ENCODE data around the gene FECH. TPM values are rescaled to one million over a fixed set of nuclear protein-coding genes. Genes with fewer than 3 reads are reported as not detected.
A peak's percentile ranks its signal among the peaks of the same experiment; 100 is the strongest.

The FECH gene
- total RNA-seq, 1 experiment from 2014 or later: 17.1 TPM

DNA sequence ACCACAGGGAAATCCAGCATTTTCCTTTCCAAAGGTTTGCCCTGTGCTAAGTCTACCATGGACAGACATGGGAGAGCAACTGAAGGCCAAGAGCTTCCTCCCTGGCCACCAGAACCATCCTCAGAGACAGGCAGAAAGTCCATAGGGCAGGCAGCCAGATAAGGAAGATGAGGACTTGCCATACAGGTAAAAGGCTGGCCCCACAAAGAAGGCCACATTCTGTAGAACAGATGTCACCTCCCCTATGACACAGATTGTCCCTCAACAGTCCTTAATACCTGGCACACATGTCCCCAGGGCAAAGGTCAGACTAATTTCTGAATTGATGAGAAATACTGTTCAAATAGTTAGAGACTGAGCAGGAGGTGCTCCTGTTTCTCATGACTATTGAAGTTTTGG lies 52.0 kb downstream of the FECH start:
- H3K27me3 ChIP-seq (replicated peaks; ENCODE audit: control insufficient read depth, insufficient read depth, low read length): no peaks in the 10 kb centered on the region
- peak overlapping the region; percentile 21 for H3K27ac Mint-ChIP-seq (ENCODE audit: unreplicated experiment)

GRCh38 chr18:57533868-57534510 lies 52.5 kb downstream of the FECH start:
- Histone ChIP-seq H3K4me1 (peaks cover 13% of the 10 kb centered on the region; the same call in 1 of the 2 replicates), H3K27me3 (replicated peaks; ENCODE audit: control insufficient read depth, insufficient read depth, low read length) (no peaks in the 10 kb centered on the region), H3K9me3 (no peaks in the 10 kb centered on the region), H3K4me3 (ENCODE audit: low read depth, low read length) (no peak overlapping the region), H3K36me3 (ENCODE audit: control insufficient read depth, insufficient read depth, low read length) (no peaks in the 10 kb centered on the region)
- Mint-ChIP-seq H3K27me3 (ENCODE audit: insufficient read depth, unreplicated experiment) (no peaks in the 10 kb centered on the region), H3K27ac (ENCODE audit: unreplicated experiment) (peak overlapping the region; percentile 21), H3K9me3 (ENCODE audit: unreplicated experiment) (no peaks in the 10 kb centered on the region), H3K36me3 (ENCODE audit: insufficient read depth, unreplicated experiment) (no peaks in the 10 kb centered on the region), H3K4me3 (ENCODE audit: unreplicated experiment) (no peak overlapping the region), H3K4me1 (ENCODE audit: low read depth, unreplicated experiment) (peaks cover 22% of the 10 kb centered on the region)
- no TSS peak for BruUV-seq (replicated peaks)
- intact Hi-C loops (cut with micrococcal nuclease; ENCODE audit: unreplicated experiment): no loop called here
- POLR2A ChIA-PET: no interaction called here
- TF ChIP-seq CTCF (IDR thresholded peaks at IDR 0.05; ENCODE audit: insufficient read depth in 1 of 2, low read depth in 1 of 2, low read length in 1 of 2, severe bottlenecking in 1 of 2, unreplicated experiment in 1 of 2): no peak
- CTCF ChIA-PET: no interaction called here
- DNase-seq: peak in 1 of 2 experiments; percentile 3

More for the DNA sequence above, 52.0 kb downstream of the FECH start:
- no peaks in the 10 kb centered on the region for H3K9me3 ChIP-seq
- H3K4me1 ChIP-seq: peaks cover 13% of the 10 kb centered on the region; the same call in 1 of the 2 replicates
- POLR2A ChIA-PET: no interaction called here
- H3K4me3 ChIP-seq (ENCODE audit: low read depth, low read length): no peak overlapping the region
- Mint-ChIP-seq H3K4me3 (ENCODE audit: unreplicated experiment) (no peak overlapping the region), H3K9me3 (ENCODE audit: unreplicated experiment) (no peaks in the 10 kb centered on the region), H3K36me3 (ENCODE audit: insufficient read depth, unreplicated experiment) (no peaks in the 10 kb centered on the region), H3K4me1 (ENCODE audit: low read depth, unreplicated experiment) (peaks cover 22% of the 10 kb centered on the region), H3K27me3 (ENCODE audit: insufficient read depth, unreplicated experiment) (no peaks in the 10 kb centered on the region)
- peak; percentile 2 to 32 for DNase-seq
- intact Hi-C loops (cut with micrococcal nuclease; ENCODE audit: unreplicated experiment): no loop called here
- no peaks in the 10 kb centered on the region for H3K36me3 ChIP-seq (ENCODE audit: control insufficient read depth, insufficient read depth, low read length)
- BruUV-seq (replicated peaks): no TSS peak
- no peak for TF ChIP-seq CTCF (IDR thresholded peaks at IDR 0.05; ENCODE audit: insufficient read depth in 1 of 2, low read depth in 1 of 2, low read length in 1 of 2, severe bottlenecking in 1 of 2, unreplicated experiment in 1 of 2)
- CTCF ChIA-PET: no interaction called here

- Mint-ChIP-seq H3K4me1 (ENCODE audit: low read depth, unreplicated experiment) (peaks cover 22% of the 10 kb centered on the region), H3K4me3 (ENCODE audit: unreplicated experiment) (no peak overlapping the region), H3K27ac (ENCODE audit: unreplicated experiment) (peak overlapping the region; percentile 21), H3K9me3 (ENCODE audit: unreplicated experiment) (no peaks in the 10 kb centered on the region), H3K36me3 (ENCODE audit: insufficient read depth, unreplicated experiment) (no peaks in the 10 kb centered on the region), H3K27me3 (ENCODE audit: insufficient read depth, unreplicated experiment) (no peaks in the 10 kb centered on the region)
- POLR2A ChIA-PET: no interaction called here
- no peaks in the 10 kb centered on the region for H3K27me3 ChIP-seq (replicated peaks; ENCODE audit: control insufficient read depth, insufficient read depth, low read length)
- intact Hi-C loops (cut with micrococcal nuclease; ENCODE audit: unreplicated experiment): no loop called here
- H3K9me3 ChIP-seq: no peaks in the 10 kb centered on the region
- BruUV-seq (replicated peaks): no TSS peak
- no peak overlapping the region for H3K4me3 ChIP-seq (ENCODE audit: low read depth, low read length)
- no peak for TF ChIP-seq CTCF (IDR thresholded peaks at IDR 0.05; ENCODE audit: insufficient read depth in 1 of 2, low read depth in 1 of 2, low read length in 1 of 2, severe bottlenecking in 1 of 2, unreplicated experiment in 1 of 2)
- H3K36me3 ChIP-seq (ENCODE audit: control insufficient read depth, insufficient read depth, low read length): no peaks in the 10 kb centered on the region
- DNase-seq: no peak
- H3K4me1 ChIP-seq: peaks cover 16% of the 10 kb centered on the region
- CTCF ChIA-PET: no interaction called here
Observed at GRCh38 chr18:57533006-57533867, 53.3 kb downstream of the FECH start.

All from Caco-2 (cell line).